CD4-positive, alpha-beta T cell (primary cell): ENCODE results near the gene SLC43A1. TPM values are rescaled to one million over a fixed set of nuclear protein-coding genes. Genes with fewer than 3 reads are reported as not detected.

Source experiments
- ATAC-seq: fragments of 200-7000 bp; cut with Tn5 transposase; one replicate; pipeline ENCODE4 v1.10.0; 2022; ENCODE audit warnings: mild to moderate bottlenecking; ENCODE audit not compliant: poor library complexity
- CTCF ChIA-PET: fragments of 350-600 bp; sonication (Branson Sonifier 250); formaldehyde crosslinking; loops from one replicate; lab custom pipeline; 2021; ENCODE audit warnings: antibody characterized with exemption, inconsistent platforms; lab: Charles Lee
- POLR2A ChIA-PET: fragments of 350-600 bp; sonication (Branson Sonifier 250); formaldehyde crosslinking; loops from one replicate; lab custom pipeline; 2021; ENCODE audit warnings: antibody characterized with exemption, inconsistent platforms; lab: Charles Lee
- DNase-seq, 14 experiments: peaks; one replicate each; pipeline ENCODE4 v3.0.0-alpha.2; 2013 to 2020; ENCODE audit warnings: mixed read lengths in 2 of 14
- H3K27ac ChIP-seq, 2 donors: one replicate each; pipeline versions ENCODE4 v1.5.1 to v1.7.0; 2013; ENCODE audit warnings: low read length in 2 of 2, low read depth in 1 of 2, mild to moderate bottlenecking in 1 of 2
- H3K27me3 ChIP-seq, 2 experiments: 1 replicate in 1 of 2; 2 replicates in 1 of 2; pipeline versions ENCODE4 v1.6.1 to v1.7.0; 2013; ENCODE audit warnings: low read length in 2 of 2, control low read depth in 1 of 2, mild to moderate bottlenecking in 1 of 2, moderate library complexity in 1 of 2; ENCODE audit not compliant: insufficient read depth in 2 of 2, control insufficient read depth in 1 of 2
- H3K36me3 ChIP-seq: one replicate; pipeline ENCODE4 v1.6.1; 2013; ENCODE audit warnings: low read length, control low read depth; ENCODE audit not compliant: insufficient read depth
- H3K4me1 ChIP-seq: one replicate; pipeline ENCODE4 v1.6.1; 2013; ENCODE audit warnings: low read length, control low read depth; ENCODE audit not compliant: insufficient read depth
- H3K4me3 ChIP-seq: one replicate; pipeline ENCODE4 v1.5.1; 2013; ENCODE audit warnings: mild to moderate bottlenecking, low read length, moderate library complexity
- H3K9me3 ChIP-seq, 2 experiments: 1 replicate in 1 of 2; 2 replicates in 1 of 2; pipeline versions ENCODE4 v1.6.1 to v1.7.0; 2013; ENCODE audit warnings: low read length in 2 of 2, mild to moderate bottlenecking in 2 of 2, control low read depth in 1 of 2, moderate library complexity in 1 of 2; ENCODE audit not compliant: control insufficient read depth in 1 of 2, insufficient read depth in 1 of 2
- H3K27ac Mint-ChIP-seq: one replicate; pipeline ENCODE4 v1.8.0; 2020; ENCODE audit warnings: mixed read lengths
- H3K27me3 Mint-ChIP-seq: one replicate; pipeline ENCODE4 v1.8.0; 2021; ENCODE audit warnings: mixed read lengths
- H3K36me3 Mint-ChIP-seq: one replicate; pipeline ENCODE4 v1.8.0; 2021; ENCODE audit warnings: low read depth, mixed read lengths
- H3K4me1 Mint-ChIP-seq: one replicate; pipeline ENCODE4 v1.8.0; 2021; ENCODE audit warnings: low read depth, mixed read lengths
- H3K4me3 Mint-ChIP-seq: one replicate; pipeline ENCODE4 v1.8.0; 2020; ENCODE audit warnings: mild to moderate bottlenecking, mixed read lengths
- H3K9me3 Mint-ChIP-seq: one replicate; pipeline ENCODE4 v1.8.0; 2020; ENCODE audit warnings: mixed read lengths
- intact Hi-C, 2 experiments: fragments of 100-400 bp; cut with DNase I in 1 of 2; cut with micrococcal nuclease in 1 of 2; formaldehyde crosslinking; loops; one replicate each; pipeline versions ENCODE4 v1.15.1 to v1.9.0; 2023 to 2025; cut with DNase I, micrococcal nuclease
- total RNA-seq, 174 experiments: library from RNA in 2 of 174; stranded (reverse) in 2 of 174; gene quantifications; one replicate each; pipeline ENCODE4 v1.2.3 and lab custom pipeline; 2021 to 2026
- TF ChIP-seq, protein P1 (sequence below): fragments of 200-600 bp; IDR thresholded peaks from one replicate; pipeline ENCODE4 v1.8.0; 2022; ENCODE audit warnings: antibody characterized with exemption, mild to moderate bottlenecking

Gene SLC43A1
- total RNA-seq, 2 experiments from 2014 or later = 3.1 to 4.2 TPM

DNA sequence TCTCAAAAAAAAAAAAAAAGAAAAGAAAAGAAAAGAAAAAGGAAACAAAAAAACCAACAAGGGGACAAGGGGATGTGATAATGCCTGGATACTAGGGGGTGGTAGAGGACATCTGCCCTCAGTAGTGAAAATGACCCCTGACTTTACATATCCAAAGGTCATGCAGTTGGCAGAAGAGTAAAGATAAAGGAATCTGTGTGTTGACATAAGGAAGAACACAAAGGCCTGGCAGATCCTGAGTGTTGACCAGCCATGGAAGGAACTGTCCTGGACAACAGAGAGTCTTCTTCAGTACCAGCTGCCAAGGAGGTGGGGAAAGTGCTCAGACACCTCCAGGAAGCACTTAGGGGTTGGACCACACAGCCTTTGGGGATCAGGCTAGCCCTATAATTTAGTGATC, 12.6 kb downstream of the SLC43A1 start:
- intact Hi-C loops = no loop called here
- no peak for DNase-seq
- TF ChIP-seq, protein P1, sequence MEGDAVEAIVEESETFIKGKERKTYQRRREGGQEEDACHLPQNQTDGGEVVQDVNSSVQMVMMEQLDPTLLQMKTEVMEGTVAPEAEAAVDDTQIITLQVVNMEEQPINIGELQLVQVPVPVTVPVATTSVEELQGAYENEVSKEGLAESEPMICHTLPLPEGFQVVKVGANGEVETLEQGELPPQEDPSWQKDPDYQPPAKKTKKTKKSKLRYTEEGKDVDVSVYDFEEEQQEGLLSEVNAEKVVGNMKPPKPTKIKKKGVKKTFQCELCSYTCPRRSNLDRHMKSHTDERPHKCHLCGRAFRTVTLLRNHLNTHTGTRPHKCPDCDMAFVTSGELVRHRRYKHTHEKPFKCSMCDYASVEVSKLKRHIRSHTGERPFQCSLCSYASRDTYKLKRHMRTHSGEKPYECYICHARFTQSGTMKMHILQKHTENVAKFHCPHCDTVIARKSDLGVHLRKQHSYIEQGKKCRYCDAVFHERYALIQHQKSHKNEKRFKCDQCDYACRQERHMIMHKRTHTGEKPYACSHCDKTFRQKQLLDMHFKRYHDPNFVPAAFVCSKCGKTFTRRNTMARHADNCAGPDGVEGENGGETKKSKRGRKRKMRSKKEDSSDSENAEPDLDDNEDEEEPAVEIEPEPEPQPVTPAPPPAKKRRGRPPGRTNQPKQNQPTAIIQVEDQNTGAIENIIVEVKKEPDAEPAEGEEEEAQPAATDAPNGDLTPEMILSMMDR = no peak
- peaks cover 24% of the 10 kb centered on the region for H3K36me3 Mint-ChIP-seq
- Histone ChIP-seq H3K4me3 (no peak overlapping the region), H3K27me3 (no peaks in the 10 kb centered on the region), H3K27ac (no peak overlapping the region), H3K9me3 (no peaks in the 10 kb centered on the region), H3K36me3 (peaks cover 34% of the 10 kb centered on the region), H3K4me1 (no peaks in the 10 kb centered on the region)
- no peak for ATAC-seq
- CTCF ChIA-PET = no interaction called here
- H3K4me1 Mint-ChIP-seq = no peaks in the 10 kb centered on the region
- H3K27ac Mint-ChIP-seq = no peak overlapping the region
- POLR2A ChIA-PET = no interaction called here
- no peaks in the 10 kb centered on the region for H3K9me3 Mint-ChIP-seq
- no peaks in the 10 kb centered on the region for H3K27me3 Mint-ChIP-seq
- no peak overlapping the region for H3K4me3 Mint-ChIP-seq

DNA sequence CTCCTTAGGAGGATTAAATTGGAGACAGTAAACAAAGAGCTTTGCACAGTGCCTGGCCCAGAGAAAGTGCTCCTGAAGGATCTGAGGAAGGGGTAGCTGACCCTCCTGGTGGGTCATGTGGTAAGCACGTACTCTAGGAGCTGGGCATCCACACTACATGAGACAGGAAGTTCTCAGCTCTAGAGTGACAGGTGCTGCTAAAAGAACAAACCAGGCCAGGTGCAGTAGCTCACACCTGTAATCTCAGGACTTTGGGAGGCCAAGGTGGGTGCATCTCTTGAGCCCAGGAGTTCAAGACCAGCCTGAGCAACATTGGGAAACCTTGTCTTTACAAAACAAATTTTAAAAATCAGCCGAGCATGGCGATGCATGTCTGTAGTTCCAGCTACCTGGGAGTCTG, 13.1 kb downstream of the SLC43A1 start:
- Histone ChIP-seq H3K4me1 (no peaks in the 10 kb centered on the region), H3K4me3 (no peak overlapping the region), H3K27ac (no peak overlapping the region), H3K27me3 (no peaks in the 10 kb centered on the region), H3K9me3 (no peaks in the 10 kb centered on the region), H3K36me3 (peaks cover 38% of the 10 kb centered on the region)
- Mint-ChIP-seq H3K4me3 (no peak overlapping the region), H3K36me3 (peaks cover 24% of the 10 kb centered on the region), H3K27ac (no peak overlapping the region), H3K9me3 (no peaks in the 10 kb centered on the region), H3K4me1 (no peaks in the 10 kb centered on the region), H3K27me3 (no peaks in the 10 kb centered on the region)
- ChIA-PET POLR2A (no interaction called here), CTCF (interaction anchor here (1.2 kb wide), 1 partner anchor 9 kb away, joined by 4 read pairs; no protein-coding TSS in a partner anchor)
- DNase-seq = no peak
- TF ChIP-seq, protein P1 = no peak
- ATAC-seq = no peak
- intact Hi-C loops = no loop called here

DNA sequence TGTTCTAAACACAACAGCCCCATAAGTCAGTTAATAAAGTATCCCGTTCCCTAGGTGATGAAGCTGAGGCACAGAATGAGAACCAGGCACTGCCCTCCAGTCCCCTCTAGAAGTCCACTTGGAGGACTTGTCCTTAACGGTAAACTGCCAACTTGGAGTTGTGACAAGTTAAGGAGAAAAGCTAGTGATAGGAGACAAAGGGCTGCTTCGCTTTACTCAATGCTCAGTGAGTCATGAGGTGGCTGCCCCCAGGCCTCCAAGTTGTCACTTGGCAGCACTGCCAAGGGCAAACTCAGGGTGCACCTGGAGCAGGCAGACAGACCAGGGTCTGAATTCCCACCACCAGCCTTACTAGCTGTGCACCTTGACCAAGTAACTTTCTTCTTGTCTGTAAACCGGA, 13.5 kb downstream of the SLC43A1 start:
- ChIA-PET CTCF (interaction anchor here (1.2 kb wide), 1 partner anchor 9 kb away, joined by 4 read pairs; no protein-coding TSS in a partner anchor), POLR2A (no interaction called here)
- no peaks in the 10 kb centered on the region for H3K4me1 Mint-ChIP-seq
- Histone ChIP-seq H3K9me3 (no peaks in the 10 kb centered on the region), H3K4me1 (no peaks in the 10 kb centered on the region), H3K27ac (no peak overlapping the region), H3K4me3 (no peak overlapping the region), H3K36me3 (peaks cover 39% of the 10 kb centered on the region), H3K27me3 (no peaks in the 10 kb centered on the region)
- no peak overlapping the region for H3K4me3 Mint-ChIP-seq
- peaks cover 24% of the 10 kb centered on the region for H3K36me3 Mint-ChIP-seq
- ATAC-seq (no peak), DNase-seq (no peak)
- H3K27ac Mint-ChIP-seq = no peak overlapping the region
- TF ChIP-seq, protein P1 = no peak
- intact Hi-C loops = no loop called here
- no peaks in the 10 kb centered on the region for H3K27me3 Mint-ChIP-seq
- H3K9me3 Mint-ChIP-seq = no peaks in the 10 kb centered on the region
